GM21515 (cell line): Measurements from ENCODE around the gene PPARD.
A peak's percentile ranks its signal among the peaks of the same experiment; 100 is the strongest.
"Not testable (repeated sequence)": the region's sequence is repeated elsewhere in the genome, so short reads cannot be mapped to it uniquely, and the experiment has no call there.

Source experiments
- ATAC-seq: cut with Tn5 transposase; IDR thresholded peaks from one replicate; pipeline ENCODE4 v1.9.1; 2021; ENCODE audit not compliant: unreplicated experiment

PPARD gene

DNA sequence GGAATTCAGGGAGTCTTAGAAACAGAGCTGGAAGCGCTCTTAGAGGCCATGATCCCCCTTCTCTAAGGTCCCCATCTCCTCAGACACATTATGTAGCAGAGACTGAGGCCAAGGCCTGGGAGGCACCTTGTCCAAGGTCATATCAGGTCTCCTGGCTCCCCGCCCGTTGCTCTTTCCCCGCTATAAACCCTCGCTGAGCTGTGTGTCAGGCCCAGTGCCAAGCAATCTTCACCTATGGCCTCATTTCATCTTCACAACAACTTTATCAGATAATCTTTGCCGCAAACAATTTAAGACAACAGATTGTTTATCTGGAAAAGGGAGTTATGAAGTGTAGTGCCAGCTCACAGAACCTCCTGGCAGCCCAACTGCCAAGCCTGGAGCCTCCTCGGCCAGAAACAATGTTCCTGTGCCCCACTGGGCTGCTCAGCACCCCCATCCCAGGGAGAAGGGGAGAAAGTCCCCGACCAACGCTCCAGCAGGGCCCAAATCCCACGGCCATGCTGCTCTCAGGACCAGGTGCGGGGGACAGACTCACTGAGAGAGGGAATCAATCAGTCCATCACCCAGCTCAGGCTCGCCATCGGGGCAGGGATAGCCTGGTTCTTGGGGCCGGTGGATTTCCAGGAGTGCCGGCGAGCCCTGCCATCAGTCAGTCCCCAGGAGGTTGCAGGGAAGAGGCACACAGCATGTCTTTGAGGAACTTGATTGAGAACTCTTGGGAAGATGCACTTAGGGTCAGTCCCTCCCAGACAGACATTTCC lies 92.9 kb downstream of the PPARD start:
- no peak for ATAC-seq

DNA sequence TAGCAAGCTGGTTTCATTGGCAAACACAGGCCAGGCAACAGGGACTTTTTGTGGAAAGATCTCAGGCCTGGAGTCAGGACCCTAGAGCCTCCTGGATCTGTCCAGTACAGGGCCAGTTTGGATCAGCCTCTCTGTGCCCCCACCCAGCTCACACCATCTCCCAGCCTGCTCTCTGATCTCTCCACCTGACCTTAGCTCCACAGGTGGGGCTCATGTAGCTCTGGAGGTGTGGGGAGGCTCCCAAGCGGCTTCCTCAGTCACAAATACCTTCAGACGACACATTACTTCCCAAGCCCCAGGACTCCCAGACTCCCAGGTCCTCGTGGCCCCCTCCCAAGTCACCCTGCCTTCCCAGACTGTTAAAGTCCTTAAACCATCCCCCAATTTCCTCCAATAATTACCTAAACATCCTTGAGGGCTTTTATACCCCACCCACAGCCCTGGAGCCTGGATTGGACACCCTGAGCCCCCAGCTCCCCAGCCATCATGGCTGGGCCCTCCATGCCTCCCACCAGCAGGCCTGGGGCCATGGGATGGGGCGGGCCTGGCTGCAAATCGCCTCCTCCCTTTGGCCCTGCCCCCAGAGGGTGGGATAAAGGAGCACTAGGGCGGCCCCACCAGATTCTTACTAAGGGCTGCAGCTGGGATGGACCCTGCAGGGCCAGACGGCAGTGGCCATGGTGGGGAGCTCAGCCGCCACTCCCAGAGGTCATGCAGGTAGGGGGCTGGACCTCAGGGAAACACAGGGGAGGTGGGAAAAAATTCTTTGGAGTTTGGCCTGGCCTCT lies 93.9 kb downstream of the PPARD start:
- ATAC-seq: no peak

DNA sequence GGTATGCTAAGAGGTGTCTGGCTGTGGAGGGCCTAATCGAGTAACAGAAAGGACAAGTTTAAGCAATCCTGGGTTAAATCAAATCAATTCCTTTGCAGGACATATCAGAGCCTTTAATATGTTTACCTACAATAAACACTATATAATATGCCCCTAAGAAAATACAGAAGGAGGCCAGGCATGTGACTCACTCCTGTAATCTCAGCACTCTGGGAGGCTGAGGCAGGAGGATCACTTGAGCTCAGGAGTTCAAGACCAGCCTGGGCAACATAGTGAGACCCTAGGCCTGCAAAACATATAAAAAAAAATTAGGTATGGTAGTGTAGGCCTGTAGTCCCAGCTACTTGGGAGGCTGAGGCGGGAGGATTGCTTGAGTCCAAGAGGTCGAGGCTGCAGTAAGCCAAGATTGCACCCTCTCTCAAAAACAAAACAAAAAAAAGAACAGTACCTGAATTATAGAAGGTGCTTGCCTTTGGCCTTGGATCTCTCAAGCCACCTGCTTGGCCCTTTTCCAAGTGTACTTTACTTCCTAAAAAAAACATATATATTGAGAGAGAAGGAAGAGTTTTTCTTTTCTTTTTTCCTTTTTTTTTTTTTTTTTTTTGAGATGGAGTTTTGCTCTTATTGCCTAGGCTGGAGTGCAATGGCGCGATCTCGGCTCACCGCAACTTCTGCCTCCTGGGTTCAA lies 96.2 kb downstream of the PPARD start:
- not testable (repeated sequence) for ATAC-seq

DNA sequence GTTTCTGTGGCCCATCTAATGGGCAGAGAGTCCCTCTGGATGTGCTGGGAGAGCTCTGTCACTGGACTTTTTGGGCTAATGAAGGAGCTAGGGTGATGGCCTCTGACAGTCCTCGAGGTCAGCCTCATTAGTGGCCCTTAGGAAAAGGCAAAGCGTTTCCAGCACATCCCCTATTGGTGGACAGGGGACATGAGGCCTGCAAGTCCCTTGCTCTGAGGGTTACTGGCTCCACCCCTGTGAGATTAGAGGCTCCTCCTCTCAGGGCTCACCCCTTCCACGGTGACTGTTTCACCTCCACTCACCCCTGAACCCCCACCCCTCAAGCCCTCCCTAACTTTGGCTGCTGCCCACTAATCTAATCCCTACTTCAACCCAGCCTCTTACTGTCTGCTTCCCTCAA lies 97.0 kb downstream of the PPARD start:
- no peak for ATAC-seq

DNA sequence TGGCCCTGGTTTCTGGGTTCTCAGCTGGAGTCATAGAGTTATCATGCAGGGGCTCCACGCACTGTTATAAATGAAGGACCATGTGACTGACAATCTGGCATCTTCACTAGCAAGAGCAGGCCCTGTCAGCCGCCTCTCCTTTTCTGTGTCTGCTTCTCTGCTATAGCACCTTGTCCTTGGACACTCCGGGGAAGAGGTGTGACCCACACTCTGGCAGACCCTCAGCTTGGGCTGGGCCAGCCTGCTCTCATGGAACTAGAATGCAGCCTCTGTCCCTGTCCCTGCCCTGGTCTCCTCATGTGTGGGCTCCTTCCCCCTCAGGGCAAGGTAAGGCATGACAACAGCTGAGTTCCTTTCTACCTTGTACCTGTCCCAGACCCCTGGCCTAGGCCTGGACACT lies 98.8 kb downstream of the PPARD start:
- ATAC-seq: no peak

DNA sequence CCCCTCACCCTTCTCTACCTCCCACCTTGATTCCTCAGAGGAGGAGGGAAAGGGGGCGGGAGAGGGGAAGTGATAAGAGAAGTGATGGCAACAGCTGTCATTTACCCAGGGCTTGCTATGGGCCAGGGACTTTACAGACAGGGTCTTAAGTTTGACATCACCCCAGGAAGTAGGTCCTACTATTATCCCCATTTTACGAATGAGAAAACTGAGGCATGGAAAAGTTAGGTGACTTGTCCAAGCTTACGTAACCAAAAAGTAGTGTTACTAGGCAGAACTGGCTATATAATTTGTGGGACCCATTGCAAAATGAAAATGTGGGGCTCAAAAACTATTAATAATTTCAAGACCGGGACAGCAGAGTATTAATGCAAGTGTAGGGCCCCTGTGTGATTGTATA lies 99.3 kb downstream of the PPARD start:
- no peak for ATAC-seq

DNA sequence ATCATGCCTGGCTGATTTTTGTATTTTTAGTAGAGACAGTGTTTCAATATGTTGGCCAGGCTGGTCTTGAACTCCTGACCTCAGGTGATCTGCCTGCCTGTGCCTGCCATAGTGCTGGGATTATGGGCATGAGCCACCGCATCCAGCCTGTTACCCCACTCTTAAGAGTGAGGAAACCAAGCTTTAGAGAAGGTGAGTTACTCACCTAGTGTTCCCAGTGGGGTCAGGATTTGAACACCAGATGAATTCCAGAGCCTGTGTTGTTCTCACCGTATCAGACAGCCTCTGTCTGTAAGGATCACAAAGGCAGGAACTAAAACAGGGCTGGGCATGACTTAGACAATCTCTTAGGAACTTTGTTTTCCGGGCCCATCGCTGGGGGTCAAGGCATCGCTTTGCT lies 100.3 kb downstream of the PPARD start:
- no peak for ATAC-seq

DNA sequence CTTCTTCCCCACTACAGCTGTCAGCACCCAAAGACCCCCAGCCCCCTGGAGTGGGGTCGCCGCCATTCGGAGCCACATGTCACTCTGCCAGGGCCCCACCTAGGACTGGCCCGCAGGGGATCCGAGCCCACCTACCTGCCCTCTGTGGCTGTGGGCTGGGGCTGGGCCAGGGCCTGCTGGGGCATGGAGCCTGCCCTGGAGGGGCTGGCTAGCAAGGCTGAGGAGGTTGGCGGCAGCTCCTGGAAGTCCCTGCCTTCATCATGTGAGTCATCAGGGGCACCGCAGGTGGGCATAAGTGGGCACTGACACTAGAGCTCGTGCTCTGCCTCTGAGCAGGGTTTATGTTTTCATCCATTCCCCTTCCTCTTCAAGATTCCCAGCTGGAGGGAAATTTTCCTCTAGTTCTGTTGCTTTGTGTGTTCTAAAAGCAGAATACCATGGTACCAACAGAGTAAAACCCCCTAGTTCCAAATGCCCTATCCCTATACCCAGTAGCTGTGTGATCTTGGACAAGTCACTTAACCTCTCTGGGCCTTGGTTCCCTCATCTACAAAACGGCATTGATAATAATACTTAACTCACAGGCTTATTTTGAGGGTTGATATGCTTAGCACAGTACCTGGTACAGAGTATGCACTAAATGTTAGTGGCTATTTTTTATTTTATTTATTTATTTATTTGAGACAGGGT lies 101.1 kb downstream of the PPARD start:
- ATAC-seq: no peak

DNA sequence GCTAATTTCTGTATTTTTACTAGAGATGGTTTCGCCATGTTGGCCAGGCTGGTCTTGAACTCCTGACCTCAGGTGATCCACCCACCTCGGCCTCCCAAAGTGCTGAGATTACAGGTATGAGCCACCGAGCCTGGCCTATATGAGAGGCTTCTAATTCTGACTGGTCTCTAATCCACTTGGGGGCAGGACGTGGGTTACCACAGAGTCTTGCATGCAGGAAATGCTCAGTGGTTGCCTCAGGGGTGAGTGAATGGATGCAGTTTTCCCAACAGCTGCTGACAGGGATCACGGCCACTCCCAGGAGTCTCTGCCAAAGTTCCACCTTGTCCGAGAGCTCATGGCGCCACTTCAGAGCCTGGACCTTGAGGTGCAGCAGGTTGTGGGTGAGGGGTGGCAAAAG lies 103.3 kb downstream of the PPARD start:
- no peak for ATAC-seq

DNA sequence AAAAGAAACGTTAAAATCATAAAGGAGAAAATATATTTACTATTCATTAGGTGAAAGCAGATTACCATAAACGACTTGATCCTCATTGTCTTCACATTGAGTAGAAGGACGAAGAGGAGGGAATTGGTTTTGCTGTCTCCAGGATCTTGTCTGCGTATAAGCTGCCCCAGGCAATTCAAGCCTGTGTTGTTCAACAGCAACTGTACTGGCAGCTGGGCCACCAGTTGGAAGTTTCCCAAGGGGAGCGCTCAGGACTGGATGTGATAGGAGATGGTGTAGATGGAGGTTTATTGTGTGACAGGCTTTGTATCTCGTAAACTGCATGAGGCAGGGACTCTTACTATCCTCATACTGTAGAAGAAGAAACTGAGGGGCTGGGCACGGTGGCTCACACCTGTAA lies 105.8 kb downstream of the PPARD start:
- ATAC-seq: no peak

DNA sequence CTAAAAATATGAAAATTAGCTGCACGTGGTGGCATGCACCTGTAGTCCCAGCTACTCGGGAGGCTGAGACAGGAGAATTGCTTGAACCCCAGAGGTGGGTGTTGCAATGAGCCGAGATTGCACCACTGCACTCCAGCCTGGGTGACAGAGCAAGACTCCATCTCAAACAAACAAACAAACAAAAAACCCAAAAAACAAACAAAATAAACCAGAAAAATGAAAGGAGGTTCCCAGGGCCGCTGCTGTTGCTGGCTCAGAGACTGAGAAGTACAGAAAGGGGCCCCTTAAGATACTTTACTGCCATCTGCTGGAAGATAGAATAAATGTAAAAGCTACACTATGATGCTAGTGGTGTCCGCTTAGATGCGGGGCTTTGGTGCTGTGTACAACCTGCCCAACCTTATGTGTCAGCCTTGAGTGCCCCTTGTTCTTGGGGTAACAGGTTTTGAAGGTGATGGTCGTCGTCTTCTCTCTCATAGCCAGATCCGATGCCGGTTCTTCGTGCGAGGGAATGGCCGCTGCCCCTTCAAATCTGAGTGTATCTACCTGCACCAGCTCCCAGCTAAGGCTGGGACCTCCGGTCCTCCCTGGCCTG lies 107.0 kb downstream of the PPARD start:
- ATAC-seq: peak; percentile 48

DNA sequence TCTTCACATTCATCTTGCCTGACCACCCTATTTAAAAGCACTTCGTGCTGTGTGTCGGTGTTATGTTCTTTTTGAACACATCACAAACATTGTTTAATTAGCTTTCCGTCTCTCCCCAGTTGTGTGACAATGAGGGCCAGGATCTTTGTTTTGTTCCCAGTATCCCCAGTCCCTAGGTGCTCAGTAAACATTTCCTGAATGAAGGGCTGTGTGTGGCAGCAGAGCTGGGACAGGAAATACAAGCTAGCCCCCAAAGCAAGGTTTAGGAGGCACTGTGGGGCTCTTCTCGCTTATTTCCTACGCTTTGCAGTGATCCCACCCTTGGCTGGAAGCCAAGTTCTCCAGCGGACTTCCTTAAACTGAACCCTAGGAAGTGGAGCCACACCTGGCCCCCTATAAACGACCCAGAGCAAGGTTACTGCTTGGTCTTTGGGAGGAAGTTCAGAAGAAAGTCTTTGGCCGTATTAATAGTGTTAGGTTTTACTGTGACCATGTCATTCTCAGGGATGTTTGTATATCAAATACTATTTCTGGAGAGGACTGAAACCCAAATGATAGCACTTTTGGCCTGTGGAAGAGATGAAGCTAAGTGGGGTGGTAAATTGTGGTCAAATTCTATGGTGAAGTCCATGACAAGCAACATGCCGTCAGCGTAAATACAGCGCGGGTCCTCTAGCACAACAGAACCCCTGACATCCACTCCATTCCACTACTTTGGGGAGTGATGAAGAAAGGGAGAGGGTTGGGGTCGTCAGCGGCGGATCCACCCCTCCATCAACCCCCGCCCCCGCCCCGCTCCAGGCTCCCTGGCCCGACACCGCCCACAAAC lies 109.2 kb downstream of the PPARD start:
- no peak for ATAC-seq

DNA sequence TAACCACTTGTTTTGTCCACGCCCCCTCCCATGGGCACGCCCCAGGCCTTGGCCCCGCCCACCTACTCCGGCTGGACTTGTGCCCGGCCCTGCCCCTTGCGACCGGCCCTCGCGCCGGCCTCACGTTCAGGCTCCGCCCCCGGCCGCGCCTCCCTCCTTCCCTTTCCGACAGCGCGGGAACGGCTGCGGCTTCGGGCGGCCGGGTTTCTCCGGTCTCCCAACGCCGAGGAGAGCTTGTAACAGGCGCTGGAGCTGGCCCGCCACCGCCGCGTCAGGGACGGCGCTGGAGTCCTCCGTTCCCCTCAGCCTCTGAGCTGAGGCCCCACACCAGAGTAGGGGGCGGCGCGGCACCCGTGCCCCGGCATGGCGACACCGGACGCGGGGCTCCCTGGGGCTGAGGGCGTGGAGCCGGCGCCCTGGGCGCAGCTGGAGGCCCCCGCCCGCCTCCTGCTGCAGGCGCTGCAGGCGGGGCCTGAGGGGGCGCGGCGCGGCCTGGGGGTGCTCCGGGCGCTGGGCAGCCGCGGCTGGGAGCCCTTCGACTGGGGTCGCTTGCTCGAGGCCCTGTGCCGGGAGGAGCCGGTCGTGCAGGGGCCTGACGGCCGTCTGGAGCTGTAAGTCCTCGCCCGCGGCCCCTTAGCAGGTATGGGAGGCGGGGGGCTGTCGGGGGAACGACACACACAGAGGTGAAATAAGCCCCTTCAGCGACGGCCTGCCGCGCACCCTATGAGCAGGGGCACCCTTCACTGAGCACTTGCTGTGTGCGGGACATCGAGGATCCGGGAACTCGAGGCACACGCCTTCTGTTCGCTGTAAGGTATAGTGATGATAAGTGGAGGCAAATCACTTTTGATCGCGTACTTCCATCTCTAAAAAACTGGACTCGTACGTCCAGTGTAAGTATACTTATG lies 110.1 kb downstream of the PPARD start, which contains the start of gene FANCE:
Gene FANCE (plus strand): TSS at position 156 of the 908 bp plus-strand sequence. CDS start 208 bp downstream, at position 364.
- ATAC-seq: peak; percentile 87

DNA sequence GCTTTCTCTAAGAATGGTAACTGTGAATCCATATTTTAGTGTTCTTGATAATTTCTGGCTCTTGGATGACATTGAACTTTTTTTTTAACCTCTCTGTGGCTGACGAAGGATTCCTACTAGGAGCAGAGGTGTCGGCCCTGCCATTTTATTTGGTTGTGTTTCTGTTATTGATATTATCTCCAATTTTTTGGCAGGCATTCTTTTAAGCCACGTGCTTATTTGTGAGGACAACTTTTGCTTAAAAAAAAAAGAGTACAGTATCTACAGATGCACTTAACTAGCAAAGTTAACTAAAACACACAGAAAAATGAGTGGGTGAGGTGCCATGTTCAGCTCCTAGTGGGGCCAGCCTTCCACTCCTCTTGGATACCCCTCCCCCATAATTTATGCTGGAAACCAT lies 110.9 kb downstream of the PPARD start:
- no peak for ATAC-seq

DNA sequence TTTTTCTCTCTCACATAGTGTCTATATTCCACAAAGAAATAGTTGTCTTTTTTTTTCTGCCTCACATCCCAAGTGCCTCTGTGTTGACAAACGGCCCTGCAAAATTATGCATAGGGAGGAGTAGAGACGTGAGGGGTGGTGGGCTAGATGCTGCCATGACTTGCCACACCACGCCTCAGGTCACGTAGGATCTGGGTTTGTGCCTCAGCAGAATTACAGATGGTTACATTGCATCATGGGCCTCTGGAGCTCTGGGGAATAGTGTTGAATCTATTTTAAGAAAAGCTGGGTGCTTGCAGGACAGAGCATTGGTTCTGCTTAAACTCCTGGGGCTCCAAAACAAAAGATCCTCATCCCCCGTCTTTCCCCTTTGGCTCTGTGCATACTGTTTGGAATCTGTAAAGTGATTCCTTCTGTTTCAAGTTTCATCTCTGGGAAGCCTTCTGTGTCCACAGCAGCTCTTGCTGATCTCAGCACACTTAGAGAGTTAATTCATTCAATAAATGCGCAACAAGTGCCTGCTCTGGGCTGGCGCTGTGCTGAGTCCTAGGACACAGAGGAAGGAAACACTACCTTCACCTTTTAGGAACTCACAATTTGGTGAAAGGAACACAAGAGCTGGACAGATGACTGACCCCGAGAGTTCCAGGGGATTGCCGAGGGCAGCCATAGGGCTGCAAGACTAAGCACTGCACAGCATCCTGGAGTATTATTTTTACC lies 112.2 kb downstream of the PPARD start:
- ATAC-seq: no peak

DNA sequence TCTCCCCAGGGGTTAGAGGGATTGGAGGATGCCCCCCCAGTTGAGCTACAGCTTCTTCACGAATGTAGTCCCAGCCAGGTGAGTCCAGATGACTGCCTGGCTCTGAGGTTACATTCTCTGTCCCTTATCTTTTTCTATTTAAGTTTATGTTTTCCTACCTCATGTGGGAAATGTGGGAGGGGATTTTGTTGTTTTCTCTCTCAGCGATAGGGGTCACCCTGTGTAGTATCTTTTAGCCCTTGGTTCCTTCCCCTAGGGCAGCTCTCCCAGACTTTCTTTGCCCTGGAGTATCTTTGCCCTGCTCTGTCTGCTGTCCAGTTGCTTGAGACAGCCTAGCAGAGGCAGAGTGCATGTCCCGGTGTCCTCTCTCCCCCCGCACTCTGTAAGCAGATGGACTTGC lies 115.5 kb downstream of the PPARD start:
- no peak for ATAC-seq

DNA sequence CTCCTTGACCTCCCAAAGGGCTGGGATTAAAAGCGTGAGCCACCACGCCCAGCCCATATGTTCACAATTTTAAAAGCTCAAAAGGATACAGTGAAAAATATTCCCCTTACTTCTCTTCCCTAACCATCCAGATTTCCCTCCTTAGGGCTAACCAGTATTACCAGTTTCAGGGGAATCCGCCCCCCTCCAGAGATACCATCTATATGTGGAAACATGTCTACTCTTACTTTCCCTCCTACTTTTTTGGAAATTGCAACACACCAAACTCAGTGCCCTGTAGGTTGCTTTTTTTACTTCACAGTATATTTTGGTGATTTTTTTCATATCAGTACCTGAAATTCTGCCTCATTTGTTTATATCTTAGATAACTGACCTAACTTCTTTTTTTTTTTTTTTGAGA lies 118.9 kb downstream of the PPARD start:
- no peak for ATAC-seq

DNA sequence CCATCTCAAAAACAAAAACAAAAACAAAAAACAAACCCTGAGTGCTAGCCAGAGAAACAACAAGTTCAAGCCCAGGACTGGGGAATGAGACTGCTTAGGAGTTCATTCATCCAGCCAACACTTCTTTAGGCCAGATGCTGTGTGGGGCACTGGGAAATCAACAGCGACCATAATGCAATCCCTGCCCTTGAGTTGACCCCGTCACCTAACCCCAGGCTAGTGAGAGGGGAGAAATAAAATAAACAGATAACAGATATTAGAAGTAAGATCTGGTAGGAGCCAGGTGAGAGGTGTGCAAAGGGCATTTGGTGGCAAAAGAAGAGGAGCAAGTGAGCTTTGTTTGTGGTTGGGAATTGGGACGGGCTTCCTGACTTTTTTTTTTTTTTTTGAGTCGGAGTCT lies 120.9 kb downstream of the PPARD start:
- no peak for ATAC-seq
